DND-41 (cell line): ENCODE data around the gene UQCRFS1.
"Not testable (repeated sequence)": the region's sequence is repeated elsewhere in the genome, so short reads cannot be mapped to it uniquely, and the experiment has no call there.

Experiments used
- ATAC-seq: fragments of 200-7000 bp; cut with Tn5 transposase; 3 replicates; pipeline ENCODE4 v1.9.1; 2021; ENCODE audit warnings: low read depth; ENCODE audit not compliant: insufficient read depth
- DNase-seq: peaks from one replicate; pipeline ENCODE4 v3.0.0-alpha.2; 2020
- H2AFZ ChIP-seq: 2 replicates; pipeline ENCODE4 v1.6.0; 2012; ENCODE audit warnings: low read depth, low read length
- H3K27ac ChIP-seq: 2 replicates; pipeline ENCODE4 v1.5.1; 2012; ENCODE audit warnings: low read length, inconsistent platforms
- H3K27me3 ChIP-seq: fragments of 200-600 bp; sonication (generic); 2 replicates; pipeline ENCODE4 v1.6.0; 2012; ENCODE audit warnings: low read length, mild to moderate bottlenecking, inconsistent platforms; ENCODE audit not compliant: insufficient read depth, poor library complexity
- H3K36me3 ChIP-seq: 2 replicates; pipeline ENCODE4 v1.5.1; 2012; ENCODE audit warnings: low read length, inconsistent platforms; ENCODE audit not compliant: insufficient read depth
- H3K4me1 ChIP-seq: 2 replicates; pipeline ENCODE4 v1.5.1; 2012; ENCODE audit warnings: mild to moderate bottlenecking, low read length; ENCODE audit not compliant: insufficient read depth
- H3K4me2 ChIP-seq: 2 replicates; pipeline ENCODE4 v1.6.0; 2012; ENCODE audit warnings: mild to moderate bottlenecking, moderate library complexity, low read length, inconsistent platforms; ENCODE audit not compliant: insufficient read depth
- H3K4me3 ChIP-seq, 2 experiments: fragments of 200-600 bp in 1 of 2; shearing (Covaris generic) in 1 of 2; 2 replicates each; pipeline ENCODE4 v1.5.1; 2012 to 2016; ENCODE audit warnings: inconsistent platforms in 2 of 2, low read length in 2 of 2, mild to moderate bottlenecking in 2 of 2, low read depth in 1 of 2, moderate library complexity in 1 of 2
- H3K79me2 ChIP-seq: 2 replicates; pipeline ENCODE4 v1.6.0; 2012; ENCODE audit warnings: low read length, inconsistent platforms; ENCODE audit not compliant: insufficient read depth
- H3K9ac ChIP-seq: 2 replicates; pipeline ENCODE4 v1.6.0; 2012; ENCODE audit warnings: low read depth, mild to moderate bottlenecking, inconsistent platforms, low read length, moderate library complexity
- H3K9me3 ChIP-seq: 2 replicates; pipeline ENCODE4 v1.5.1; 2012; ENCODE audit warnings: low read length, moderate library complexity, mild to moderate bottlenecking, inconsistent platforms; ENCODE audit not compliant: insufficient read depth, severe bottlenecking
- H4K20me1 ChIP-seq: 2 replicates; pipeline ENCODE4 v1.6.0; 2012; ENCODE audit warnings: low read length; ENCODE audit not compliant: insufficient read depth
- EZH2 ChIP-seq: IDR thresholded peaks from 3 replicates; pipeline ENCODE4 v1.6.1; 2012; ENCODE audit warnings: borderline replicate concordance, low read depth, mild to moderate bottlenecking, moderate library complexity, low read length, inconsistent platforms; ENCODE audit not compliant: severe bottlenecking
- TF ChIP-seq, protein P1 (sequence below): IDR thresholded peaks from 2 replicates; pipeline ENCODE4 v1.5.1; 2012; ENCODE audit warnings: borderline replicate concordance, low read length, moderate library complexity, mild to moderate bottlenecking; ENCODE audit not compliant: poor library complexity, severe bottlenecking; ENCODE audit errors: extremely low read depth

The UQCRFS1 gene

DNA sequence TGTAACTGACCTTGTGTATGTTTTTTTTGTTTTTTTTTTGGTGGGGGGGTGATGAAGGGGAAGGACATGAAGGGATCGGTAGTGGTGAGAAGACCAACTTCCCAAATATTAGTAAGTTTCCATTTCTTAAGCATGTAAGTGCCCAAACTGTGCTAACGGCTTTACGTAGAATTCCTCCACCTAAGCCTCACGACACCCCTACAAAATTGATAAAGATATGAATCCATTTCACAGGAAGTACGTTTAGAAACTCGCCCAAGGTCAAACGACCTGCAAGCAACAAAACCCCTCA, 649 bp downstream of the UQCRFS1 start:
- peak overlapping the region; percentile 93 for H3K9ac ChIP-seq
- ATAC-seq, result no peak
- H3K27me3 ChIP-seq, result no peaks in the 10 kb centered on the region
- peaks cover 3% of the 10 kb centered on the region for H3K9me3 ChIP-seq
- peak overlapping the region; percentile 69 for H2AFZ ChIP-seq
- H3K36me3 ChIP-seq, result peaks cover 34% of the 10 kb centered on the region
- H3K4me3 ChIP-seq, result peak overlapping the region; percentile 80 to 81
- peak overlapping the region; percentile 88 for H3K27ac ChIP-seq
- no peak for DNase-seq
- peaks cover 40% of the 10 kb centered on the region for H4K20me1 ChIP-seq
- H3K4me1 ChIP-seq, result peaks cover 28% of the 10 kb centered on the region
- H3K4me2 ChIP-seq, result peak overlapping the region; percentile 79
- H3K79me2 ChIP-seq, result peaks cover 52% of the 10 kb centered on the region
- TF ChIP-seq EZH2, result no peak
- TF ChIP-seq, protein P1, sequence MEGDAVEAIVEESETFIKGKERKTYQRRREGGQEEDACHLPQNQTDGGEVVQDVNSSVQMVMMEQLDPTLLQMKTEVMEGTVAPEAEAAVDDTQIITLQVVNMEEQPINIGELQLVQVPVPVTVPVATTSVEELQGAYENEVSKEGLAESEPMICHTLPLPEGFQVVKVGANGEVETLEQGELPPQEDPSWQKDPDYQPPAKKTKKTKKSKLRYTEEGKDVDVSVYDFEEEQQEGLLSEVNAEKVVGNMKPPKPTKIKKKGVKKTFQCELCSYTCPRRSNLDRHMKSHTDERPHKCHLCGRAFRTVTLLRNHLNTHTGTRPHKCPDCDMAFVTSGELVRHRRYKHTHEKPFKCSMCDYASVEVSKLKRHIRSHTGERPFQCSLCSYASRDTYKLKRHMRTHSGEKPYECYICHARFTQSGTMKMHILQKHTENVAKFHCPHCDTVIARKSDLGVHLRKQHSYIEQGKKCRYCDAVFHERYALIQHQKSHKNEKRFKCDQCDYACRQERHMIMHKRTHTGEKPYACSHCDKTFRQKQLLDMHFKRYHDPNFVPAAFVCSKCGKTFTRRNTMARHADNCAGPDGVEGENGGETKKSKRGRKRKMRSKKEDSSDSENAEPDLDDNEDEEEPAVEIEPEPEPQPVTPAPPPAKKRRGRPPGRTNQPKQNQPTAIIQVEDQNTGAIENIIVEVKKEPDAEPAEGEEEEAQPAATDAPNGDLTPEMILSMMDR, result no peak

DNA sequence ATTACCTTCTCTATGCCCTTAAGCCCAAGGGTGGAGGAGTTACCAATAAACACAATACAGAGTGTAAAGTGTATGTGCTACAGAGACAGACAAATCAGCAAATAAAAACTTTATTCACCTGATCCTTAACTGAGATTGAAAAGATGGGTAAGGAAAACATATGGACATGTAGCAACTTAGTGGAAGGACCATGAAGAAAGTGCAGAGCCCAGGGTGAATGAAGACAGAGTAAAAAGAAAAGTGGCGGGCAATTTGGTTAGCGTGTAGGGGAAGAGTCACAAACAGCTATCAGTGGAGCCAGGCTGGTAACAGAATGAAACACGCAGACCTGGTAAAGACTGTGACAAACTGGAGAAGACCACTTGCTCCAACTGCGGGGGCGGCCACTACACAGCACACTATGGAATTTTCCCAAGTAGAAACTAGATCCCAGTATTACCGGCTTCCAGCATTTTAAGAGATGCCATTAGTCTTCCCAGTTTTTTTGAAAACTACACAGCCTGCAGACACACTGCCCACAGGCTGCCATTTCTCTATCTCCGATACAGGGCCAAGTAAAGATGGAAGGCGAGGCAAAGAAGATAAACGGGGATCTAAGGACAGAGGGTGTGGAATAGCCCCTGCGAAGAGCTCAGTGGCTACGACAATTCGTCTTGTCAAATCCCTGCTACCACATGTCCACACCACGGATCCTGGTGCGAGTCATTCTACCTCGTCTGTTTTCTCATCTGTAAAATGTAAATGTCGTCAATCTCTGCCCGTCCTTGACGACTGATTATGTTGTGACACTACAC, 1.2 kb downstream of the UQCRFS1 start:
- Histone ChIP-seq H3K4me3 (peak overlapping the region; percentile 80 to 81), H3K4me1 (peaks cover 28% of the 10 kb centered on the region), H3K4me2 (peak overlapping the region; percentile 79), H3K27ac (peak overlapping the region; percentile 88), H3K79me2 (peaks cover 55% of the 10 kb centered on the region), H3K9me3 (peaks cover 3% of the 10 kb centered on the region), H2AFZ (no peak overlapping the region), H3K27me3 (no peaks in the 10 kb centered on the region), H3K9ac (peak overlapping the region; percentile 93), H3K36me3 (peaks cover 39% of the 10 kb centered on the region), H4K20me1 (peaks cover 44% of the 10 kb centered on the region)
- ATAC-seq, result no peak
- TF ChIP-seq, protein P1, result no peak
- TF ChIP-seq EZH2, result no peak
- no peak for DNase-seq

DNA sequence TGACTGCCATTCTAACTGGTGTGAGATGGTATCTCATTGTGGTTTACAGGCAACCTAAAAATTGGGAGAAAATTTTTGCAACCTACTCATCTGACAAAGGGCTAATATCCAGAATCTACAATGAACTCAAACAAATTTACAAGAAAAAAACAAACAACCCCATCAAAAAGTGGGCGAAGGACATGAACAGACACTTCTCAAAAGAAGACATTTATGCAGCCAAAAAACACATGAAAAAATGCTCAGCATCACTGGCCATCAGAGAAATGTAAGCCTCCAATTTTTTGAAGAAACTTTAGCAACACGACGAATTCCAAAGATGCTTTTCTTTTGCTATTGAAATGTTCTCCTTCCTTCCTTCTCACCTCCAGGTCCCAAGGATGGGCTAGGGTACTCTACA, 1.9 kb downstream of the UQCRFS1 start:
- not testable (repeated sequence) for H3K9ac ChIP-seq, ATAC-seq, H3K27me3 ChIP-seq, H3K27ac ChIP-seq, H3K9me3 ChIP-seq, DNase-seq, H2AFZ ChIP-seq
- H3K36me3 ChIP-seq, result peaks cover 46% of the 10 kb centered on the region
- peaks cover 60% of the 10 kb centered on the region for H3K79me2 ChIP-seq
- H3K4me1 ChIP-seq, result peaks cover 28% of the 10 kb centered on the region
- H4K20me1 ChIP-seq, result peaks cover 51% of the 10 kb centered on the region
- H3K4me3 ChIP-seq, result peak overlapping the region in 1 of 2 experiments; percentile 81; a peak in 3 of 4 replicates
- H3K4me2 ChIP-seq, result peak overlapping the region; percentile 79

DNA sequence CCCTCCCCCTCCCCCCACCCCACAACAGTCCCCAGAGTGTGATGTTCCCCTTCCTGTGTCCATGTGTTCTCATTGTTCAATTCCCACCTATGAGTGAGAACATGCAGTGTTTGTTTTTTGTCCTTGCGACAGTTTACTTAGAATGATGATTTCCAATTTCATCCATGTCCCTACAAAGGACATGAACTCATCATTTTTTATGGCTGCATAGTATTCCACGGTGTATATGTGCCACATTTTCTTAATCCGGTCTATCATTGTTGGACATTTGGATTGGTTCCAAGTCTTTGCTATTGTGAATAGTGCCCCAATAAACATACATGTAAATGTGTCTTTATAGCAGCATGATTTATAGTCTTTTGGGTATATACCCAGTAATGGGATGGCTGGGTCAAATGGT, 2.4 kb downstream of the UQCRFS1 start:
- DNase-seq, H3K9me3 ChIP-seq, H3K4me2 ChIP-seq, ATAC-seq, H3K27ac ChIP-seq, H3K4me3 ChIP-seq, H3K9ac ChIP-seq, H3K27me3 ChIP-seq, H2AFZ ChIP-seq: not testable (repeated sequence)
- H3K36me3 ChIP-seq, result peaks cover 52% of the 10 kb centered on the region
- peaks cover 60% of the 10 kb centered on the region for H3K79me2 ChIP-seq
- H4K20me1 ChIP-seq, result peaks cover 57% of the 10 kb centered on the region
- H3K4me1 ChIP-seq, result peaks cover 28% of the 10 kb centered on the region

DNA sequence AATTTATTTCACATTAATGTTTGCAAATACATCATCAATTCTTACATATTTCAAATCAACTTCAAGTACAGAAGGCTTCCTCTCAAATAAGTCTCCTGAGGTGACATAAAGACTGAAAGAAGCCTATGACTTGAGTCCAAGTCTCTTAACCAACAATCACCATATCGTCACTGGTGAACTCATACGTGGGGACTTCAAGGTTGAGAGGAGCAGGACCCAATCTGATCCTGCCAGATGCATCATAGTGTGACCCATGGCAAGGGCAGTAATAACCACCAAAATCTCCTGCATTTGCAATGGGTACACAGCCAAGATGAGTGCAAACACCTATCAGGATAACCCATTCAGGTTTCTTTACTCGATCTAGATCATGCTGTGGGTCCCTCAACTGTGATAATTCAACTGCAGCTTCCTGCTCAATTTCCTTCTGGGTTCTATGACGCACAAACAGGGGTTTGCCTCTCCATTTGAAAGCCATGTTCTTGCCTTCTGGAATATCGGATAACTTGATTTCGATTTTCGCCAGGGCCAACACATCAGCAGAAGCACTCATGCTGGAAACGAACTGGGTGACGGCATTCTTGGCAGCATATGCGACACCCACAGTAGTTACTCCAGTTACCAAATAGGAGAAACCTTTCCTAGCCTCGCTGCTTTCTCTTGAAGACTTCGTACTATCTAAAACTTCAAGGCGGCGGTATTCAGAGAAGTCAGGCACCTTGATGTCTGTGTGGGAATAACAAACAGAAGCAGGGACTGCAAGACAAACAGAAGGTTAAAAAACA, 5.4 kb downstream of the UQCRFS1 start:
- H3K36me3 ChIP-seq, result peaks cover 57% of the 10 kb centered on the region
- ATAC-seq, H3K27me3 ChIP-seq, DNase-seq, H3K4me3 ChIP-seq, H3K4me2 ChIP-seq, H3K9me3 ChIP-seq, H2AFZ ChIP-seq, H3K9ac ChIP-seq, H3K27ac ChIP-seq: not testable (repeated sequence)
- H3K4me1 ChIP-seq, result peaks cover 22% of the 10 kb centered on the region
- H4K20me1 ChIP-seq, result peaks cover 72% of the 10 kb centered on the region
- peaks cover 58% of the 10 kb centered on the region for H3K79me2 ChIP-seq
